TTC549 (cell line): Measurements from ENCODE around the gene DBI.

Experiments used
- FAIRE-seq: peaks from 2 replicates; lab custom pipeline; 2012; peaks lifted over from hg19 to GRCh38; lab: Jason Lieb, UNC

DBI gene

DNA sequence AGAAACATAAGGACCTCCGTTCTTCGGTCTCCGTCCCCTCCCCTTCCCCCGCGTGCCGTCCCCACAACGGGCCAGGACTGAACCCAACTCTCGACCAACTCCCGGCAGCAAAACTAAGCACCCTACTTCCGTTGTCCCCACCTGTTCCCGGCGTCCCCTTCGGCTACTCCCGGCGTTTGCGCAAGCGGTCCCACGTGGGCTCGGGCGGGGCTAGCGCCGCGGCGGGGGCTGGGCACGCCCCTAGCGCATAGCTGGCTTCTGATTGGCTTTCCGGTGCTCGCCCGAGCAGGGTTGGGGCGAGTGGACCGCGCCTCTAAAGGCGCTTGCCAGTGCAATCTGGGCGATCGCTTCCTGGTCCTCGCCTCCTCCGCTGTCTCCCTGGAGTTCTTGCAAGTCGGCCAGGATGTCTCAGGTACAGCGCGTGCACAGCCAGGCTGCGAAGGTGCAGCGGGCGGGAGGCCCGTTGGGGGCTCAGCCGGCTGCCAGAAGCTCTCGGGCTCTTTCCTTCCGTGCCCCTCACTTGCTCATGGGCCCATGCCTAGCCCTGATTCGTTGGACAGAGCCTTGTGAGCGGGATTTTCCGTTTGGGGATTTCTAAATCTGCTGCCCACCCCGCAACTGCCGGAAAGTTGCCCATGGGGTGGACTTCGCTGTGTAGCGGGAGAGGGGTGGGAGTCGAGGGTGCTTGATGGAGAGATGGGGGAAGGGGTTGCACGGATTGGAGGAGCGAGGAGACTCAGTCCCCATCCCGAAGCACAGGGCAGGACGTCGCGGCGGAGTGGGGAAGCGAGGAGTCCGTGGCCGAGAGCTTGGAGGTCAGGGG lies at the start of gene DBI, which contains the start of gene C2orf76:
TSS of gene DBI (plus strand) at position 329 of the 823 bp plus-strand sequence. CDS start at position 404, 75 bp downstream.
TSS of gene C2orf76 (minus strand) at position 186 of the 823 bp plus-strand sequence. CDS start 26,875 bp downstream, outside the sequence.
- FAIRE-seq = peak; percentile 69

DNA sequence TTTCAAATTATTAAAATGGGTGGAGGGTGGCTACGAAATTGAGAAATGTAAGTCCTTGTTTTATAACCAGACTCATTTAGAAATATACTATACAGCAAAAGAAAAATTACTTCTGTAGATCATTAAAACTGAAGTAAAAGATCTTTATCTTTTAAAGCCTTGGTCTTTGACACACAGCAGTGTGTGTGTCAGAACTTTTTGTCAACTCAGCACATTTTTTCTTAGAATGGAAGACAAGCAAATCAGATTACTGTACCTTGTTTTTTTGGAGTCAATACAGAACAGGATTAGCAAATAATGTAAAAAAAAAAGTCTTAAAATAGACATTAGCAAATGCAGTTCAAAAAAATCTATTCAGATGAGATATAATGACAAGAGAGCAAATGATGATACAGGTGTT lies 49.2 kb upstream of the DBI start:
- FAIRE-seq = no peak

DNA sequence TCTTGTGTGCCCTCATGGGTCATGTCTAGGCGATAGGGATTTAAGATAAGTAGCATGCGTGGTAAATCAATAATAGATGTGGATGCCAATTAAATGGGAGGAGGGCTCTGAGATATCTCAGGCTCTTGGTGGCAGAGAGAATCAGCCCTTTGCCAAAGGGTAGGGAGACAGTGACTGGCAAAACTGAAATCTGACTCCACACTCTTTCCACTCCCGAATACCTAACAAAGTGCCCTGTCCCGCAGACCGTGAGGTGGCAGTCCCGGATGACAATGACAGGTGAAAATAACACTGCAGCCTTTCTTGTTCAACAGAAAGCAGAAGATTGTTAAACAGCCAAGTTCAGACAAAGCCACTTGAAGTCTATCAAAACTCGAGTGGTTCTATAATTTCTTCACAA lies 47.2 kb upstream of the DBI start:
- FAIRE-seq = no peak

DNA sequence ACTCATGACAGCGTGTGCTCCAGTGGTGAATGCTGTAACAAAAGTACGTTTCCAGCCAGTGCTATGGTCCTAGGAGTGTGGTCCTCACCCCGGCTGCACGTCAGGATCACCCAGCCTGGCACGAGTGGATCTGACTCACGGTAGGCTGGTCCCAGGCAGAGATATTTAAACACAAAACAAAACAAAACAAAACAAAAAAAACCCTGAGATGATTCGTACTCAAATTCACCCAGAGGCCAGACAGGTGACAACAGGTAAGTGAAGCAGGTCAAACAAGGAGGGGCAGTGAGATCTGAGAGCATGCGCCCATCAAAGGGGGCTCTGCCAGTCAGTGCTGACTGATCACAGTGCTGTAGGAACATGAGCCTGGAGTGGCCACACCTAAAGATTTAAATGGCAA lies 43.3 kb upstream of the DBI start:
- FAIRE-seq = no peak

DNA sequence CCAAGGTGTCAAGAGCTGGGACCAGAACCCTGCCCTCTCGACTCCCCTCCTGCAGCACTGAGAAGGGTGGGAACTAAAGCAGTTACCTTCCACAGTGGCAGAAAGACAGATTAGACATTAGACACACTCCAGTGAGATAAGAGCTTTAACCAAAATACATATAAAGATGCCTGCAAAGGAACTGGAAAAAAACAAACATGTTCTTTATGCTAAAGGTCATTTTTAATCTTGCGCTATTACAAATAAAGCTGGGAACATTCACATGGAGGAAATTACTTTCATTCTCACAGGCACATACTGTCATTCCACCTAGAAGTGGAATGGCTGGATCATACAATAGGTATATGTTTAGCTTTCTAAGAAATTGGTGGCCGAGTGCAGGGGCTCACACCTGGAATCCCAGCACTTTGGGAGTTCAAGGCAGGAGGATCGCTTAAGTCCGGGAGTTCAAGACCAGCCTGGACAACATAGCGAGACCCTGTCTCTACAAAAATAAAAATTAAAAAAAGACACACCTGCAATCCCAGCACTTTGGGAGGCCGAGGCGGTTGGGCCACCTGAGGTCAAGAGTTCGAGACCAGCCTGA lies 42.0 kb upstream of the DBI start:
- FAIRE-seq = no peak

DNA sequence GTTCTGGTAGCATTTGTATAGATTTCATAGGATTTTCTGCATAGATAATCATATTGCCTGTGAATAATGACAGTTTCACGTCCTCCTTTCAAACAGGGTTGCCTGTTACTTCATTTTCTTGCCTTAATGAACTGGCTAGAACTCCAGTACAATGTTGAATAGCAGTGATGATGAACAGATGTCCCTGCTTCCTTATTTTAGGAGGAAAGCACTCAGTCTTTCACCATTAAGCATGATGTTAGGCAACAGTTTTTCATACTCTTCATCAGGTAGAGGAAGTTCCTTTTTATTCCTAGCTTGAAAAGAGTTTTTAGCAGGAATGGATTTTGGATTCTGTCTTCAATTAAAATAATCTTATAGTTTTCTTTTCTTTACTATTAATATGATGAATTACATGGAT lies 39.8 kb upstream of the DBI start:
- FAIRE-seq = no peak

DNA sequence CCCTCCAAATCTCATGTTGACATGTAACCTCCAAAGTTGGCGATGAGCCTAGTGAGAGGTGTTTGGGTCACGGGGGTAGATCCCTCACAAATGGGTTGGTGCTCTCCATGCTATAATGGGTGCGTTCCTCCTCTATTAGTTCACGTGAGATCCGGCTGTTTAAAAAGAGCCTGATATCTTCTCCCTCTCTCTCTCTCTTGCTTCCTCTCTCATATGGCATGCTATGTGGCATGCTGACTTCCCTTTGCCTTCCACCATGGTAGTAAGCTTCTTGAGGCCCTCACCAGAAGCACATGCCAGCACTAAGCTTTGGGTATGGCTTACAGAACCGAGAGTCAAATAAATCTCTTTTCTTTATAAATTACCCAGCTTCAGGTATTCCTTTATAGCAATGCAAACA lies 39.3 kb upstream of the DBI start:
- FAIRE-seq = no peak

DNA sequence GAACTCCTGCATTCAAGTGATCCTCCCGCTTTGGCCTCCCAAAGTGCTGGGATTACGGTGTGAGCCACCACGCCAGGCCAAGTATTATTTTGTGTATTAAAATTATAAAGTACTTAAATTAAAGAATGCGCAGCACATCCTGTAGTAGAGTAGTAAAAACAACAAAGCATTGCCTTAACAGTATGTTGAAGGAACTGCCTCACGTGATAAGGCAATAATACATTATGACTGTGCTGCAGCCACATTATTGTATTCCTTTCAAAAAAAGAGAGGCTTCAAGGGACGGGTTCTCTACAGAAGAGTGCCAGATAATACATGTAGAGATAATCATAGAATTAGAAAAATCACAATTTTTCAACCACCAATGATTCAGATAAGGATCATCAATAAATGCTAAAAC lies 33.8 kb upstream of the DBI start:
- no peak for FAIRE-seq

DNA sequence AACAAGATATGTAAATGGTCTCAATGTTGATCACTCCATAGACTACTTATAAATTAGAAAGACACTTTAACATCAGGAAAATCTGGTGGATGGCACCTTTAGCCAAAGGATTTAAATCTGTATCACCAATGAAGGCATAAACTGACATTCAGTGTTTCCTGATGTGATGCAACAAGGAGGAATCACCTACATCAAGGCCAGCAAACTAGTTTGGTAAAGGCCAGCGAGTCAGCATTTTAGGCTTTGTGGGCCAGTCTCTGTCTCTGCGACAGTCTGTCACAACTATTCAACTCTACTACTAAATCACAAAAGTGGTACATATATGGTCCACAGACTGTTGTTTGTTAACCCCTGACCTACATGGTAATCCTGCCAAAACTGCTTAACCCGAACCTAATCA lies 33.4 kb upstream of the DBI start:
- no peak for FAIRE-seq

DNA sequence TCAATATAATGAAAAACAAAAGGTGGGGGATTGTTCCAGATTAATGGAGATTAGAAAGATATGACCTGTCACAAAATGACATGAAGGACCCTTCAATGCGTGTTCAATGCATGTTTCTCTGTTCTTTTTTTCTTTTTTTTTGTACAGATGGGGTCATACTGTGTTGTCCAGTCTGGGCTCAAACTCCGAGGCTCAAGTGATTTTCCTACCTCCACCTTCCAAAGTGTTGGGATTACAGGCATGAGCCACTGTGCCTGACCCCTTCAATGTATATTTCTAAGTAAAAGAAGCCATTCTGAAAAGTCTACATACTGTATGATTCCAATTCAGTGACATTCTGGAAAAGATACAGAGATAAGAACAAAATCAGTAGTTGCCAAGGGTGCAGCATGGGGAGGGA lies 32.9 kb upstream of the DBI start:
- FAIRE-seq = no peak

DNA sequence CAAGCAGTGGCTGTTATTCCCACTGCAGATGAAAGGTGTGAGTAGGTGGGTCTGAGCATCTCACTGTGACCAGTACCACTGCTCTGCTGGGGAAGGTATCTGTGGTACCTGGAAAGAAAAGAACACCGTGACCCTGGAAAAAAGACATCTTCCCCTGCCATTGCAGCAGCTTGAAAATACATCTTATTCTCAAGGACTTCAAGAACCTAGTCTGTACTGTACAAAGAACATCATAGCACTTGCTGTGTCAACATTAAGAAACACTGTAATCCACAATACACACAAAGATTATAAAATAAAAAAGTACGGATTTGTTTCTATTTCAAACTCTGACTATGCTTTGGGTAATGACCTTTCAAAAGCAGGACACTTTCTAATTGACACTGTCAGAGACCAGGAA lies 29.0 kb upstream of the DBI start:
- FAIRE-seq = no peak

DNA sequence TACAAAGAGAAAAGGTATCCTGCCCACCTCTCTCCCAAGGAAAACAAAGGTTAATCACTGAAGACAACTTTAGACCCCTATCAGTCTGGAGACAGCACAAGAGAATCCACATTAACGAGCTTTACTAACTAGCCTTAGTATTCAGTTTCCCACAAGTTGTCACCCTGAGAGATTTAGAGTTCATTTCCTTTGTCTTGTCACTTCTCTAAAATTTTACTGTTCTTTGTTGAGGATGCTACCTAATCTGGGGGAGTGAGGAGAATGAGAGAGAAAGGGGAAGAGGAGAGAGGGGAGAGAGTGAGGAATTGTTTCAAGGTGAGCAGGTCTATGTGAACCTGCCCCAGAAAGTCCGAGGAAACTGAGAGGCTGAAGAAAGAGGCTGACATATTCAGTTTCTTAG lies 28.5 kb upstream of the DBI start:
- FAIRE-seq = no peak

DNA sequence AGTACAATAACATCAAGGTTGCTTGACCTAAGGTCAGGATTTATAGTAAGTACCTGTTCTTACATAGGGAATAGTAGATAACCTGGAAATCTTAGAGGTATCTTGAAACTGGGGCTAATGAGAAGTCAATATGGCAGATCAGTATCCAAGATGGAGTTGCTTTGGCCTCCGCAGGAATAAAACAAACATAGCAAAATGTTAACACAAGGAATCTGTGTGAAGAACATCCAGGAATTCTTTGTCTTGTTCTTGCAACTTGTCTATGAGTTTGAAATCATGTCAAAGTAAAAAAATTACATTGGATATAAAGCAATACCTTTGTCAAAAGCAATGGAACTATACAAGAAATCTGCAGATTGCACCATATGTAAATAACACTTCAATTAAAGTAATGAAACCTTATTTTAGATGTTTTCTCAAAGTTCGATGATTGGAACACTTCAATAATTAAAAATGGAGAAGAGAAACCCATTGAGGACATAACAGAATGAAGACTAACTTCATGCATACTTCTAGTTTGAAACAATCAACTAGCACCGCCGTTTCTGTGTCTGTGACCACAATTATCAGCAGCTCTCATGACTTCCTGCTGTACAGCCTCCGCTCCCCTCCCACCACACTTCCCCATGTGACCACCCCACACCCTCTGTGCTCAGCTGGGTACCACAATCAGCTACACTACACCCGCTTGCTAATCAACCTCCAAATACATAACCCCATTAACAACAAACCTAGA lies 27.8 kb upstream of the DBI start:
- no peak for FAIRE-seq

DNA sequence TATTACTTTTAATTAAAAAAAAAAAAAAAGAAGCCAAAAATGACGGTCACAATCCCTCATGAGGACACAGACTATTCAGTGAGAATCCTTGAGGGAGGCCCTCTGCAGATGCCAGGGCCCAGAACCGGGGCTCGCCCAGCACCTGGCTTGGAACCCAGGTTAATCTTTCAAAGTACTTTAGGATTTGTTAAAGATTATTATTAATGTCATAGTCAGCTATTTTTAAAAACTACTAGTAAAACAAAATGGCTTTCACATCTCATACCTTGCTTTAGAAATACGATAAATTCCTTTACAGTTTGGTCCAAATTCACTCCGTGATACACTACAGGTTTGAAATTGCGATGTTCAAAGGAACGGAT lies 27.2 kb upstream of the DBI start:
- no peak for FAIRE-seq

DNA sequence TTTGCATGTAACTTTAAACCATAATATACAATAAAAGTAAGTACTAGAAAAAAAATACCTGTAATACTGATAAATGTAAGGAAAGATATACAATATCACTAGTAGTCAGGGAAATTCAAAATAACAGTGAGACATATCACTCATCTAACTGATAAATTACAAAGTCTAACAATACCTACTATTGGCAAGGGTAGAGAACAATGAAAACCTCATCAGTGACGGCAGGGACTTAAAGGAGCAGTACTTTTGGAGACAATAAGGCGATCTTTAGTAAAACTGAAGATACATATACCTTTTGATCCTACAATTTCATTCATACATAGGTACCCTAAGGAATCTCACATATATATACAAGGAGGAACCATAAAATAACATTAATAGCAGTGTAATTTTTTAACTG lies 25.1 kb upstream of the DBI start:
- FAIRE-seq = no peak

DNA sequence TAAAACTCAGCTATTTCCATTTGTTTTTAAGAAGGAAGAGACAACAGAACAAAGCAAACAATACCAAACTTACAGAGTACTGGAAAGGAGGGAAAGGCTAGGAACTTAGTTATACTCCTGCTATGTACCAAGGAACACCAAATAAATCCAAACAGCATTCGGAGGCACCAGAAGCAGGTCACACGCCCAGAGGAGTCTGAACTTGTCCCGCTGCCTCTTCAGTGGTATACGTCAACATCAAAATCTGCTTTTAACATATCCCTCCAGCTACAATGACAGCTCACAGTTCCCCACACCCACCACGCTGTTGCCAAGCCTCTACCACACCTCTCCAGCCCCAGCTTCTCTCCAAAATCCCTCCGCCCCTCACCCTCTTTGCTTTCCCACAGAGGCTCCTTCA lies 17.5 kb upstream of the DBI start:
- FAIRE-seq = no peak

DNA sequence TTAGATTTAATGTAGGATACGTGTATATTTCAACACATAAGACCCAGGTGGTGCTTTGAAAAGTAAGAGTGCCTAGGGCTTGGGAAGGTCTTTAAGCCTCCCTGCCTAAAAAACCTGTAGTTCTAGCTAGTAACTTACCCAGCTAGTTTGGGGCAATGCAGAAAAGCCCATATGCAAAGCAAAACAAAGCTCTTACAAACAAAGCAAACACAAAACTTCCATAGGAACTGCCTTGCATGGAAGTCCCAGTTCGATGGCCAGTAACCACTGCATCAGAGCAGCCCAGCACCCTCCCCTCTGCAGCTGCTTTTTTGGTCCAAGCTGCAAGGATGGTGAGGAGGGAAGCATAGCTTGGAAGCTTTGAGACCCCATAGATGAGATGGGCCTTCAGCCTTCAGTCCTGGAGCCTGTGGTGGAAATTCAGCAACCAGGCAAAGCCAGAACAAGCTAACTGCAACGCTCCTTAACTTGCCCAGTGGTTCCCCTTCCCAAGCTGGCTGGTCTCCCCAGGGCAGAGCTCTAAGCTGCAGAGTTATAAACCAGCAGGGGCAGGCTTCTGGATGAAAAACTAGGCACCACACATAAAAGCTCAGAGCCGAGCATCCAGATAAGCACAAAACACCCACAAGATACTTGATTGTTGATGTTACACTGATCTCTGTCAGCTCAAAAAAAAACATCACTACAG lies 16.3 kb upstream of the DBI start:
- no peak for FAIRE-seq

DNA sequence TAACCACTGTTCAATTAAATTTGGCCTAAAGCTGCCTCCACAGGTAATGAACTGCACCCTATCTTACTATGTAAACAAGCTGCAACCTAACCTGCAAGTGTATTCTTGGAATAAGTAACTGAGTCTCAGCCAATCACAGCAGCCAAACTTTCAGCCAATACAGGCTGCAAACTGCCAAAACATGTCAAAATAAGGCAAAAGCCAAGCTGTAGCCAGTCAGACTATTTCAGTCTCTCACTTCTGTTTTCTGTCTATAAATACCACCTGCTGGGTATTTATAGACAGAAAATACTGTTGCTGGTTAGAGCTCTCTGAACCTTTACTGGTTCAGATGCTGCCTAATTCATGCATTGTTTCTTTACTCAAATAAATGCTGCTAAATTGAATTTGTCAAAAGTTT lies 14.4 kb upstream of the DBI start:
- no peak for FAIRE-seq

DNA sequence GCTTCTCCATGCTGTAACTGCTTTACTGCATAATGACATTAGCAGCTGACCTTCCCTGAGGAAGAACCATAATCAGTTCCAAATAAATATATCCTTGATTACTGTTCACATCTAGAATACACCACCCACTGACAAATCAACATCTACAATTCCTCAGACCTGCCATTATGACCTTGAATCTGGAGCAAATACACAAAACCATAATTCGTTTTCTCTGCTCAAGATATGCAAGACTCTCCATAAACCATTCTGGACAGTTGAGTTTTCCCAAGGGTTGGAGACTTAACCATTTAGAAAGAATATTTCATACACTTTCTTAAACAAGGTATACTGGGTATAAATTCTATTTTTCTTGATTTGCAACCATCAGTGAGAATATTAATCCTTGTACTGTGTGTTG lies 11.9 kb upstream of the DBI start:
- FAIRE-seq = no peak

DNA sequence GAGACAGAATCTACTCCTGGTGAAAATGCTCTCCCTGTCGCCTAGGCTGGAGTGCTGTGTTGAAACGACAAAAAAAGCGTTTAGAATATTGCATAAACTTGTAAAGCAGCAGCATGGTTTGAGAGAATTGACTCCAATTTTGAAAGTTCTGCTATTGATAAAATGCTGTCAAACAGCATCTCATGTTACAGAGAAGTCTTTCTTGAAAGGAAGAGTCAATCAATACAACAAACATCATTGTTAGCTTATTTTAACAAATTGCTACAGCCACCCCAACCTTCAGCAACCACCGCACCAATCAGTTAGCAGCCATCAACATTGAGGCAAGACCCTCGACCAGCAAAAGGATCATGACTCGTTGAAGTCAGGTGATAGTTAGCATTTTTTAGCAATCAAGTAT lies 7.0 kb upstream of the DBI start:
- no peak for FAIRE-seq

DNA sequence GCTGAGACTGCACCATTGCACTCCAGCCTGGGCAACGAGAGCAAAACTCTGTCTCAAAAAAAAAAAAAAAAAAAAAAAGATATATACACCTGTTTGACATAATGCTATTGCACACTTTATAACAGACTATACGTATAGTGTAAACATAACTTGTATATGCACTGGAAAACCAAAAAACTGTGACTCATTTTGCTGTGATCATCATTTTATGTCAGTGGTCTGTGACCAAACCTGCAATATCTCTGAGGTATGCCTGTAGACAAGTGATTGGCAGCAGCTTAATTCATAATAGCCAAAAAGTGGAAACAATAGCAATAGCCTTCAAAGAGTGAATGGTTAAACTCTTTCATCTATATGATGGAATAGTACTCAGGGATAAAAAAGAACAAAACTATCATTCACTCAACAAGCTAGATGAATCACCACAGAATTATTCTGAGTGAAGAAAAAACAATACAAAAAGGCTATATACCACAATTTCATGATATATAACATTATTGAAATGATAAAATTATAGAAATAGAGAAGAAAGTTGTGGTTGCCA lies 6.3 kb upstream of the DBI start:
- no peak for FAIRE-seq

DNA sequence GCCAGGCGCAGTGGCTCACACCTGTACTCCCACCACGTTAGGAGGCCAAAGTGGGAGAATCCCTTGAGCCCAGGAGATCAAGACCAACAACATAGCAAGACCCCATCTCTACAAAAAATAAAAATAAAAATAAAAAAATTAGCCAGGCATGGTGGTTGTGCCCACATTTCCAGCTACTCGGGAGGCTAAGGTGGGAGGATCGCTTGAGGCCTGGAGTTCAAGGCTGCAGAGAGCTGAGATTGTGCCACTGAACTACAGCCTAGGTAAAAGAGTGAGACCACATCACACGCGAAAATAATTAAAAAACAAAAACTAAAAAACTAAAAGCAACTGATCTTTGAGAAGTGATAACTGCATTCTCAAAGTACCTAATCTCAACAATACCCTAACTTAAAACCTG lies 2.0 kb upstream of the DBI start:
- FAIRE-seq = no peak

DNA sequence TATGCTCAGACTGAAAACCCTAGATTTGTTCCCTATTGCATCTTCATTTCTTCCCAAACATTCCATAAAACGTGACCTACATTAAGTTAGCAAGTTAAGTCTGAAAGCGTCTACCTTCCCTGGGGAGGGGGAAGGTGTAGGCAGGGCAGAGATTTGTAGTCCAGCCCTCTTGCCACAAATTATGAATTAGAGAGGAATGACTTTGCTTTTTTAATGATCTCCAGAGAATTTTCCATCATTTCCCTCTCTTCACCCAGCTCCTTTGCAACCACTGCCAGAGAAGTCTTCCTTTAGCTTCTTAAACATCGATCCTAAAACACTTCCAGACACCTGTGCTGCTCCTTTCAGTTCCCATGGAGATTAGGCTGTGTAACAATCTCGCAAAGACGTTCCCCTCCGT lies 1.3 kb upstream of the DBI start:
- FAIRE-seq = no peak
